ENCODE measurements around the gene GATA5. TPM values are rescaled to one million over a fixed set of nuclear protein-coding genes. Genes with fewer than 3 reads are reported as not detected.

The GATA5 gene
- total RNA-seq, 1 experiment from 2014 or later: not detected

- Histone ChIP-seq H3K4me1 (ENCODE audit: control insufficient read depth in 1 of 2, insufficient read depth in 2 of 2, low read length in 2 of 2) (peaks cover 29 to 32% of the 10 kb centered on the region in 2 experiments), H3K9me2 (ENCODE audit: insufficient read depth) (no peaks in the 10 kb centered on the region), H3K9me3 (ENCODE audit: control insufficient read depth in 1 of 2, insufficient read depth in 1 of 2, low read depth in 1 of 2, low read length in 2 of 2) (no peaks in the 10 kb centered on the region), H3K9ac (ENCODE audit: low read length) (no peak overlapping the region), H3K36me3 (ENCODE audit: control insufficient read depth in 1 of 2, insufficient read depth in 2 of 2, low read length in 2 of 2) (no peaks in the 10 kb centered on the region), H3K27ac (ENCODE audit: low read depth, low read length) (no peak overlapping the region), H3K79me2 (ENCODE audit: insufficient read depth, low read length) (no peaks in the 10 kb centered on the region), H2AFZ (ENCODE audit: low read depth, low read length, poor library complexity, severe bottlenecking) (no peak overlapping the region), H4K20me1 (ENCODE audit: insufficient read depth) (no peaks in the 10 kb centered on the region), H3K4me3 (replicated peaks in 1 of 2; ENCODE audit: low read depth in 1 of 2, low read length in 2 of 2) (no peak overlapping the region), H3K27me3 (ENCODE audit: insufficient read depth, low read length) (no peaks in the 10 kb centered on the region), H3K4me2 (ENCODE audit: low read length) (no peak overlapping the region)
- ChIA-PET CTCF (no interaction called here), POLR2A (no interaction called here), RAD21 (ENCODE audit: low non-redundant PET in 1 of 2, low total read pairs in 2 of 2, uncharacterized antibody in 2 of 2, unreplicated experiment in 2 of 2) (no interaction called here)
- TF ChIP-seq, protein P1, sequence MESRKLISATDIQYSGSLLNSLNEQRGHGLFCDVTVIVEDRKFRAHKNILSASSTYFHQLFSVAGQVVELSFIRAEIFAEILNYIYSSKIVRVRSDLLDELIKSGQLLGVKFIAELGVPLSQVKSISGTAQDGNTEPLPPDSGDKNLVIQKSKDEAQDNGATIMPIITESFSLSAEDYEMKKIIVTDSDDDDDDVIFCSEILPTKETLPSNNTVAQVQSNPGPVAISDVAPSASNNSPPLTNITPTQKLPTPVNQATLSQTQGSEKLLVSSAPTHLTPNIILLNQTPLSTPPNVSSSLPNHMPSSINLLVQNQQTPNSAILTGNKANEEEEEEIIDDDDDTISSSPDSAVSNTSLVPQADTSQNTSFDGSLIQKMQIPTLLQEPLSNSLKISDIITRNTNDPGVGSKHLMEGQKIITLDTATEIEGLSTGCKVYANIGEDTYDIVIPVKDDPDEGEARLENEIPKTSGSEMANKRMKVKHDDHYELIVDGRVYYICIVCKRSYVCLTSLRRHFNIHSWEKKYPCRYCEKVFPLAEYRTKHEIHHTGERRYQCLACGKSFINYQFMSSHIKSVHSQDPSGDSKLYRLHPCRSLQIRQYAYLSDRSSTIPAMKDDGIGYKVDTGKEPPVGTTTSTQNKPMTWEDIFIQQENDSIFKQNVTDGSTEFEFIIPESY (IDR thresholded peaks at IDR 0.05; ENCODE audit: extremely low read depth, insufficient replicate concordance, low read length): no peak
- TF ChIP-seq EGR1 (IDR thresholded peaks at IDR 0.05; ENCODE audit: low read depth) (no peak), TCF7L2 (IDR thresholded peaks at IDR 0.05; ENCODE audit: borderline replicate concordance, extremely low read depth, insufficient read depth, insufficient read length) (no peak), POLR2A (IDR thresholded peaks at IDR 0.05; ENCODE audit: borderline replicate concordance, extremely low read depth, insufficient read depth, insufficient read length) (no peak), JUND (IDR thresholded peaks at IDR 0.05) (no peak), MAX (IDR thresholded peaks at IDR 0.05) (no peak), ZNF274 (IDR thresholded peaks at IDR 0.05; ENCODE audit: low read depth, low read length) (no peak), POLR2AphosphoS5 (IDR thresholded peaks at IDR 0.05; ENCODE audit: low read depth, low read length) (no peak), ELF1 (IDR thresholded peaks at IDR 0.05; ENCODE audit: borderline replicate concordance, low read depth) (no peak), FOSL1 (IDR thresholded peaks at IDR 0.05; ENCODE audit: low read depth) (no peak), CEBPB (IDR thresholded peaks at IDR 0.05; ENCODE audit: low read depth) (no peak), SRF (IDR thresholded peaks at IDR 0.05; ENCODE audit: low read depth) (no peak), EZH2 (IDR thresholded peaks at IDR 0.05) (no peak), YY1 (IDR thresholded peaks at IDR 0.05; ENCODE audit: extremely low read depth, insufficient replicate concordance, low read depth, low read length) (no peak), SP1 (IDR thresholded peaks at IDR 0.05; ENCODE audit: low read depth) (no peak), CTCF (IDR thresholded peaks at IDR 0.05 in 2 of 3, conservative IDR thresholded peaks at IDR 0.05 in 1 of 3; ENCODE audit: borderline replicate concordance in 1 of 3, insufficient read depth in 1 of 3, low read depth in 2 of 3, low read length in 2 of 3) (no peak), ATF3 (IDR thresholded peaks at IDR 0.05) (no peak), ZFX (IDR thresholded peaks at IDR 0.05) (no peak)
- TF ChIP-seq, protein P2, sequence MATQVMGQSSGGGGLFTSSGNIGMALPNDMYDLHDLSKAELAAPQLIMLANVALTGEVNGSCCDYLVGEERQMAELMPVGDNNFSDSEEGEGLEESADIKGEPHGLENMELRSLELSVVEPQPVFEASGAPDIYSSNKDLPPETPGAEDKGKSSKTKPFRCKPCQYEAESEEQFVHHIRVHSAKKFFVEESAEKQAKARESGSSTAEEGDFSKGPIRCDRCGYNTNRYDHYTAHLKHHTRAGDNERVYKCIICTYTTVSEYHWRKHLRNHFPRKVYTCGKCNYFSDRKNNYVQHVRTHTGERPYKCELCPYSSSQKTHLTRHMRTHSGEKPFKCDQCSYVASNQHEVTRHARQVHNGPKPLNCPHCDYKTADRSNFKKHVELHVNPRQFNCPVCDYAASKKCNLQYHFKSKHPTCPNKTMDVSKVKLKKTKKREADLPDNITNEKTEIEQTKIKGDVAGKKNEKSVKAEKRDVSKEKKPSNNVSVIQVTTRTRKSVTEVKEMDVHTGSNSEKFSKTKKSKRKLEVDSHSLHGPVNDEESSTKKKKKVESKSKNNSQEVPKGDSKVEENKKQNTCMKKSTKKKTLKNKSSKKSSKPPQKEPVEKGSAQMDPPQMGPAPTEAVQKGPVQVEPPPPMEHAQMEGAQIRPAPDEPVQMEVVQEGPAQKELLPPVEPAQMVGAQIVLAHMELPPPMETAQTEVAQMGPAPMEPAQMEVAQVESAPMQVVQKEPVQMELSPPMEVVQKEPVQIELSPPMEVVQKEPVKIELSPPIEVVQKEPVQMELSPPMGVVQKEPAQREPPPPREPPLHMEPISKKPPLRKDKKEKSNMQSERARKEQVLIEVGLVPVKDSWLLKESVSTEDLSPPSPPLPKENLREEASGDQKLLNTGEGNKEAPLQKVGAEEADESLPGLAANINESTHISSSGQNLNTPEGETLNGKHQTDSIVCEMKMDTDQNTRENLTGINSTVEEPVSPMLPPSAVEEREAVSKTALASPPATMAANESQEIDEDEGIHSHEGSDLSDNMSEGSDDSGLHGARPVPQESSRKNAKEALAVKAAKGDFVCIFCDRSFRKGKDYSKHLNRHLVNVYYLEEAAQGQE (IDR thresholded peaks at IDR 0.05; ENCODE audit: low read depth): no peak
- intact Hi-C loops (cut with micrococcal nuclease): no loop called here
- ATAC-seq: no peak
- BruUV-seq (replicated peaks): no TSS peak
- no peak for DNase-seq (ENCODE audit: low read depth, low spot score)
Measured at GRCh38 chr20:62429455-62430310, 46.1 kb downstream of the GATA5 start.
